ENCODE data around the gene KRTAP2-3.

Gene KRTAP2-3

GRCh38 chr17:41026715-41027471 is 33.0 kb downstream of the KRTAP2-3 start, which contains the start of gene KRTAP1-5:
Gene KRTAP1-5 (minus strand): TSS chr17:41027208. CDS start chr17:41027155, 53 bp downstream.
- H3K27ac ChIP-seq (ENCODE audit: low read length): no peak within 1 kb of the TSS
- no peaks in the 10 kb centered on the region for H3K9me3 ChIP-seq (ENCODE audit: control insufficient read depth in 2 of 2, low read length in 2 of 2)
- no peaks in the 10 kb centered on the region for H3K27me3 ChIP-seq (ENCODE audit: control insufficient read depth in 1 of 2, insufficient read depth in 2 of 2, low read length in 2 of 2)
- no peaks in the 10 kb centered on the region for H3K4me1 ChIP-seq (ENCODE audit: control insufficient read depth, insufficient read depth, low read length)
- H3K4me3 ChIP-seq (ENCODE audit: low read length in 2 of 2): no peak within 1 kb of the TSS
- H3K36me3 ChIP-seq (ENCODE audit: control insufficient read depth in 2 of 2, insufficient read depth in 2 of 2, low read length in 2 of 2): no peaks in the 10 kb centered on the region
- no peak within 1 kb of the TSS for H3K9ac ChIP-seq (ENCODE audit: low read length in 2 of 2)

- H3K27me3 ChIP-seq (ENCODE audit: control insufficient read depth in 1 of 2, insufficient read depth in 2 of 2, low read length in 2 of 2): no peaks in the 10 kb centered on the region
- no peaks in the 10 kb centered on the region for H3K36me3 ChIP-seq (ENCODE audit: control insufficient read depth in 2 of 2, insufficient read depth in 2 of 2, low read length in 2 of 2)
- no peaks in the 10 kb centered on the region for H3K4me1 ChIP-seq (ENCODE audit: control insufficient read depth, insufficient read depth, low read length)
- no peak overlapping the region for H3K4me3 ChIP-seq (ENCODE audit: low read length in 2 of 2)
- no peaks in the 10 kb centered on the region for H3K9me3 ChIP-seq (ENCODE audit: control insufficient read depth in 2 of 2, low read length in 2 of 2)
- no peak overlapping the region for H3K27ac ChIP-seq (ENCODE audit: low read length)
- no peak overlapping the region for H3K9ac ChIP-seq (ENCODE audit: low read length in 2 of 2)
Measured at GRCh38 chr17:41024697-41025096, 35.2 kb downstream of the KRTAP2-3 start.

GRCh38 chr17:41020336-41020735 is 39.6 kb downstream of the KRTAP2-3 start:
- Histone ChIP-seq H3K4me1 (ENCODE audit: control insufficient read depth, insufficient read depth, low read length) (no peaks in the 10 kb centered on the region), H3K4me3 (ENCODE audit: low read length in 2 of 2) (no peak overlapping the region)

GRCh38 chr17:41019415-41019814 is 40.5 kb downstream of the KRTAP2-3 start:
- Histone ChIP-seq H3K36me3 (ENCODE audit: control insufficient read depth in 2 of 2, insufficient read depth in 2 of 2, low read length in 2 of 2) (no peaks in the 10 kb centered on the region), H3K27ac (ENCODE audit: low read length) (no peak overlapping the region), H3K9me3 (ENCODE audit: control insufficient read depth in 2 of 2, low read length in 2 of 2) (no peaks in the 10 kb centered on the region), H3K4me3 (ENCODE audit: low read length in 2 of 2) (no peak overlapping the region), H3K9ac (ENCODE audit: low read length in 2 of 2) (no peak overlapping the region), H3K4me1 (ENCODE audit: control insufficient read depth, insufficient read depth, low read length) (no peaks in the 10 kb centered on the region), H3K27me3 (ENCODE audit: control insufficient read depth in 1 of 2, insufficient read depth in 2 of 2, low read length in 2 of 2) (peaks cover 0 to 3% of the 10 kb centered on the region in 2 donors)

More at GRCh38 chr17:41020336-41020735, 39.6 kb downstream of the KRTAP2-3 start:
- no peaks in the 10 kb centered on the region for H3K36me3 ChIP-seq (ENCODE audit: control insufficient read depth in 2 of 2, insufficient read depth in 2 of 2, low read length in 2 of 2)
- peaks cover 0 to 3% of the 10 kb centered on the region in 2 donors for H3K27me3 ChIP-seq (ENCODE audit: control insufficient read depth in 1 of 2, insufficient read depth in 2 of 2, low read length in 2 of 2)
- H3K9ac ChIP-seq (ENCODE audit: low read length in 2 of 2): no peak overlapping the region
- H3K9me3 ChIP-seq (ENCODE audit: control insufficient read depth in 2 of 2, low read length in 2 of 2): no peaks in the 10 kb centered on the region
- no peak overlapping the region for H3K27ac ChIP-seq (ENCODE audit: low read length)

- Histone ChIP-seq H3K27ac (ENCODE audit: low read length) (no peak overlapping the region), H3K9me3 (ENCODE audit: control insufficient read depth in 2 of 2, low read length in 2 of 2) (no peaks in the 10 kb centered on the region), H3K9ac (ENCODE audit: low read length in 2 of 2) (no peak overlapping the region), H3K27me3 (ENCODE audit: control insufficient read depth in 1 of 2, insufficient read depth in 2 of 2, low read length in 2 of 2) (peaks cover 0 to 3% of the 10 kb centered on the region in 2 donors), H3K36me3 (ENCODE audit: control insufficient read depth in 2 of 2, insufficient read depth in 2 of 2, low read length in 2 of 2) (no peaks in the 10 kb centered on the region), H3K4me3 (ENCODE audit: low read length in 2 of 2) (no peak overlapping the region), H3K4me1 (ENCODE audit: control insufficient read depth, insufficient read depth, low read length) (no peaks in the 10 kb centered on the region)
Measured at GRCh38 chr17:41018541-41018940, 41.4 kb downstream of the KRTAP2-3 start.

- H3K4me3 ChIP-seq (ENCODE audit: low read length in 2 of 2): no peak overlapping the region
- H3K36me3 ChIP-seq (ENCODE audit: control insufficient read depth in 2 of 2, insufficient read depth in 2 of 2, low read length in 2 of 2): no peaks in the 10 kb centered on the region
- H3K9me3 ChIP-seq (ENCODE audit: control insufficient read depth in 2 of 2, low read length in 2 of 2): no peaks in the 10 kb centered on the region
- H3K27me3 ChIP-seq (ENCODE audit: control insufficient read depth in 1 of 2, insufficient read depth in 2 of 2, low read length in 2 of 2): peaks cover 0 to 3% of the 10 kb centered on the region in 2 donors
- no peak overlapping the region for H3K9ac ChIP-seq (ENCODE audit: low read length in 2 of 2)
- H3K27ac ChIP-seq (ENCODE audit: low read length): no peak overlapping the region
- no peaks in the 10 kb centered on the region for H3K4me1 ChIP-seq (ENCODE audit: control insufficient read depth, insufficient read depth, low read length)
Measured at GRCh38 chr17:41016578-41017215, 43.2 kb downstream of the KRTAP2-3 start.

GRCh38 chr17:41015454-41015853 is 44.5 kb downstream of the KRTAP2-3 start:
- H3K27ac ChIP-seq (ENCODE audit: low read length): no peak overlapping the region
- no peaks in the 10 kb centered on the region for H3K9me3 ChIP-seq (ENCODE audit: control insufficient read depth in 2 of 2, low read length in 2 of 2)
- no peaks in the 10 kb centered on the region for H3K4me1 ChIP-seq (ENCODE audit: control insufficient read depth, insufficient read depth, low read length)
- H3K9ac ChIP-seq (ENCODE audit: low read length in 2 of 2): no peak overlapping the region
- no peaks in the 10 kb centered on the region for H3K36me3 ChIP-seq (ENCODE audit: control insufficient read depth in 2 of 2, insufficient read depth in 2 of 2, low read length in 2 of 2)
- peaks cover 0 to 3% of the 10 kb centered on the region in 2 donors for H3K27me3 ChIP-seq (ENCODE audit: control insufficient read depth in 1 of 2, insufficient read depth in 2 of 2, low read length in 2 of 2)
- H3K4me3 ChIP-seq (ENCODE audit: low read length in 2 of 2): no peak overlapping the region

GRCh38 chr17:41013606-41014005 is 46.3 kb downstream of the KRTAP2-3 start:
- Histone ChIP-seq H3K4me3 (ENCODE audit: low read length in 2 of 2) (no peak overlapping the region), H3K27me3 (ENCODE audit: control insufficient read depth in 1 of 2, insufficient read depth in 2 of 2, low read length in 2 of 2) (peaks cover 0 to 3% of the 10 kb centered on the region in 2 donors), H3K4me1 (ENCODE audit: control insufficient read depth, insufficient read depth, low read length) (no peaks in the 10 kb centered on the region), H3K36me3 (ENCODE audit: control insufficient read depth in 2 of 2, insufficient read depth in 2 of 2, low read length in 2 of 2) (no peaks in the 10 kb centered on the region), H3K9me3 (ENCODE audit: control insufficient read depth in 2 of 2, low read length in 2 of 2) (no peaks in the 10 kb centered on the region), H3K27ac (ENCODE audit: low read length) (no peak overlapping the region), H3K9ac (ENCODE audit: low read length in 2 of 2) (no peak overlapping the region)

- Histone ChIP-seq H3K36me3 (ENCODE audit: control insufficient read depth in 2 of 2, insufficient read depth in 2 of 2, low read length in 2 of 2) (no peaks in the 10 kb centered on the region), H3K9ac (ENCODE audit: low read length in 2 of 2) (no peak overlapping the region), H3K27ac (ENCODE audit: low read length) (no peak overlapping the region), H3K4me3 (ENCODE audit: low read length in 2 of 2) (no peak overlapping the region), H3K9me3 (ENCODE audit: control insufficient read depth in 2 of 2, low read length in 2 of 2) (no peaks in the 10 kb centered on the region), H3K27me3 (ENCODE audit: control insufficient read depth in 1 of 2, insufficient read depth in 2 of 2, low read length in 2 of 2) (peaks cover 0 to 3% of the 10 kb centered on the region in 2 donors), H3K4me1 (ENCODE audit: control insufficient read depth, insufficient read depth, low read length) (no peaks in the 10 kb centered on the region)
Measured at GRCh38 chr17:41013181-41013580, 46.7 kb downstream of the KRTAP2-3 start.

- Histone ChIP-seq H3K9ac (ENCODE audit: low read length in 2 of 2) (no peak overlapping the region), H3K27me3 (ENCODE audit: control insufficient read depth in 1 of 2, insufficient read depth in 2 of 2, low read length in 2 of 2) (peaks cover 0 to 3% of the 10 kb centered on the region in 2 donors), H3K36me3 (ENCODE audit: control insufficient read depth in 2 of 2, insufficient read depth in 2 of 2, low read length in 2 of 2) (no peaks in the 10 kb centered on the region), H3K27ac (ENCODE audit: low read length) (no peak overlapping the region), H3K9me3 (ENCODE audit: control insufficient read depth in 2 of 2, low read length in 2 of 2) (no peaks in the 10 kb centered on the region), H3K4me3 (ENCODE audit: low read length in 2 of 2) (no peak overlapping the region), H3K4me1 (ENCODE audit: control insufficient read depth, insufficient read depth, low read length) (no peaks in the 10 kb centered on the region)
Measured at GRCh38 chr17:41012326-41013120, 47.4 kb downstream of the KRTAP2-3 start.
